ENCODE data around the gene MBLAC1.

MBLAC1 gene

GRCh38 chr7:100126931-100127865 lies at the start of gene MBLAC1:
MBLAC1 (plus strand) TSS chr7:100126967; CDS start chr7:100127396, 429 bp downstream.
- peak; percentile 56 to 92 (median 82) for DNase-seq

- DNase-seq = no peak
Measured at GRCh38 chr7:100077205-100077604, 49.6 kb upstream of the MBLAC1 start.

GRCh38 chr7:100079024-100079560 lies 47.7 kb upstream of the MBLAC1 start:
- DNase-seq = peak in 11 of 14 donors; percentile 7 to 69 (median 45)

GRCh38 chr7:100080907-100081534 lies 45.7 kb upstream of the MBLAC1 start:
- DNase-seq = no peak

GRCh38 chr7:100081535-100082102 lies 45.1 kb upstream of the MBLAC1 start, which contains the start of gene ZNF3:
ZNF3 (minus strand) TSS chr7:100081723; CDS start chr7:100077357, 4,366 bp downstream.
- peak; percentile 83 to 99 (median 98) for DNase-seq

GRCh38 chr7:100082978-100083377 lies 43.8 kb upstream of the MBLAC1 start:
- no peak for DNase-seq

GRCh38 chr7:100085515-100085914 lies 41.3 kb upstream of the MBLAC1 start:
- no peak for DNase-seq

GRCh38 chr7:100087055-100087750 lies 39.6 kb upstream of the MBLAC1 start:
- DNase-seq = no peak

- peak in 1 of 14 donors; percentile 40 for DNase-seq
Measured at GRCh38 chr7:100088095-100088620, 38.6 kb upstream of the MBLAC1 start.

- peak; percentile 13 to 91 (median 69) for DNase-seq
Measured at GRCh38 chr7:100088621-100089457, 37.9 kb upstream of the MBLAC1 start, which contains the start of gene COPS6. COPS6 (plus strand) TSS chr7:100088969; CDS start chr7:100088991, 22 bp downstream.

GRCh38 chr7:100089458-100090196 lies 37.1 kb upstream of the MBLAC1 start:
- peak in 1 of 14 donors; percentile 23 for DNase-seq

GRCh38 chr7:100090527-100091410 lies 36.0 kb upstream of the MBLAC1 start:
- no peak for DNase-seq

- DNase-seq = no peak
Measured at GRCh38 chr7:100091411-100092181, 35.2 kb upstream of the MBLAC1 start.

- DNase-seq = peak in 1 of 14 donors; percentile 5
Measured at GRCh38 chr7:100093054-100093453, 33.7 kb upstream of the MBLAC1 start.

- peak in 1 of 14 donors; percentile 41 for DNase-seq
Measured at GRCh38 chr7:100093498-100093897, 33.3 kb upstream of the MBLAC1 start.

GRCh38 chr7:100093925-100094486 lies 32.8 kb upstream of the MBLAC1 start:
- peak in 1 of 14 donors; percentile 41 for DNase-seq

- DNase-seq = no peak
Measured at GRCh38 chr7:100095289-100095688, 31.5 kb upstream of the MBLAC1 start.

GRCh38 chr7:100095704-100096103 lies 31.1 kb upstream of the MBLAC1 start:
- no peak for DNase-seq
